Adrenal gland (tissue), 5 donors: ENCODE results near the gene SNX32.

Experiments
- POLR2A ChIP-seq, 2 donors: fragments of 450-650 bp; IDR thresholded peaks; one replicate each; pipeline ENCODE4 v1.6.1; 2017; ENCODE audit warnings: antibody characterized with exemption in 2 of 2, mild to moderate bottlenecking in 2 of 2, moderate library complexity in 1 of 2
- TF ChIP-seq, protein P1 (sequence below), 6 experiments: fragments of 450-650 bp in 4 of 6; fragments of 200-600 bp in 2 of 6; sonication (generic) in 1 of 6; IDR thresholded peaks; 1 replicate in 5 of 6; 2 replicates in 1 of 6; pipeline versions ENCODE4 v1.5.1 to v1.8.0; 2016 to 2021; ENCODE audit warnings: antibody characterized with exemption in 6 of 6, mild to moderate bottlenecking in 2 of 6, moderate library complexity in 1 of 6
- donor health status: DM: no; HTN: no; CAD: no.

DNA sequence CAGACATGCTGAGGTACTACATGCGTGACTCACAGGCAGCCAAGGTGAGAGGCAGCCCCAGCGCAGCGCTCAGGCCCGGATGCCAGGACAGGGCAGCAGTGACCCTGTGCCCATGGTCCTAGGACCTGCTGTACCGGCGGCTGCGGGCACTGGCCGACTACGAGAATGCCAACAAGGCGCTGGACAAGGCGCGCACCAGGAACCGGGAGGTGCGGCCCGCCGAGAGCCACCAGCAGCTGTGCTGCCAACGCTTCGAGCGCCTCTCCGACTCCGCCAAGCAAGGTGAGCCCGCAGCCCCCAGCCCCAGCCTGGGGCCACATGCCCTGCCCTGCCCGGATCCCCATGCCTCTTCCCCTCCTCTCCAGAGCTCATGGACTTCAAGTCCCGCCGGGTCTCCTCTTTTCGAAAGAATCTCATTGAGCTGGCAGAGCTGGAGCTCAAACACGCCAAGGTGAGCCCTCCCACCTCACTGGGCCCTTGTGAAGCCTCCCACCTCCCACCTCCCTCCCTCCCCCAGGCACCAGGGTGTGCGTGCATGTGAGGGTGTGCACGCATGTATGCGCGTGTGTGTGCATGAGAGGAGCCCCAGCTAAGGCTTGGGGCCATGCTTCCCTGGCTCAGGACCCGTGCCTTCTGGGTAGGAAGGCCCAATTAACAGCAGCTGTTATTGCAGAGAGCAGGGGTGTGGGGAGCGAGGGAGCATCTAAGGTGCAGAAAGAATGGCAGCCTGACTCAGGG is 18.9 kb downstream of the SNX32 start:
- TF ChIP-seq, protein P1, sequence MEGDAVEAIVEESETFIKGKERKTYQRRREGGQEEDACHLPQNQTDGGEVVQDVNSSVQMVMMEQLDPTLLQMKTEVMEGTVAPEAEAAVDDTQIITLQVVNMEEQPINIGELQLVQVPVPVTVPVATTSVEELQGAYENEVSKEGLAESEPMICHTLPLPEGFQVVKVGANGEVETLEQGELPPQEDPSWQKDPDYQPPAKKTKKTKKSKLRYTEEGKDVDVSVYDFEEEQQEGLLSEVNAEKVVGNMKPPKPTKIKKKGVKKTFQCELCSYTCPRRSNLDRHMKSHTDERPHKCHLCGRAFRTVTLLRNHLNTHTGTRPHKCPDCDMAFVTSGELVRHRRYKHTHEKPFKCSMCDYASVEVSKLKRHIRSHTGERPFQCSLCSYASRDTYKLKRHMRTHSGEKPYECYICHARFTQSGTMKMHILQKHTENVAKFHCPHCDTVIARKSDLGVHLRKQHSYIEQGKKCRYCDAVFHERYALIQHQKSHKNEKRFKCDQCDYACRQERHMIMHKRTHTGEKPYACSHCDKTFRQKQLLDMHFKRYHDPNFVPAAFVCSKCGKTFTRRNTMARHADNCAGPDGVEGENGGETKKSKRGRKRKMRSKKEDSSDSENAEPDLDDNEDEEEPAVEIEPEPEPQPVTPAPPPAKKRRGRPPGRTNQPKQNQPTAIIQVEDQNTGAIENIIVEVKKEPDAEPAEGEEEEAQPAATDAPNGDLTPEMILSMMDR (IDR thresholded peaks at IDR 0.05), result no peak
- no peak for TF ChIP-seq POLR2A (IDR thresholded peaks at IDR 0.05)
